Central memory CD8-positive, alpha-beta T cell (primary cell): Measurements from ENCODE around the gene CASP12.
"Not testable (repeated sequence)": the region's sequence is repeated elsewhere in the genome, so short reads cannot be mapped to it uniquely, and the experiment has no call there.

Source experiments
- ATAC-seq: fragments of 150-1000 bp; cut with Tn5 transposase; replicated peaks from 2 replicates; pipeline ENCODE4 v1.10.0; 2022; ENCODE audit warnings: mild to moderate bottlenecking, moderate FRiP score, moderate number of reproducible peaks; ENCODE audit not compliant: poor library complexity, severe bottlenecking; ENCODE audit errors: extremely low read depth
- DNase-seq, 2 donors: peaks; one replicate each; pipeline ENCODE4 v3.0.0; 2021; ENCODE audit warnings: low spot score in 2 of 2
- H3K27ac Mint-ChIP-seq: one replicate; pipeline ENCODE4 v1.8.0; 2022; ENCODE audit warnings: low read depth, mild to moderate bottlenecking, moderate library complexity, mixed read lengths
- H3K27me3 Mint-ChIP-seq: one replicate; pipeline ENCODE4 v1.8.0; 2022; ENCODE audit warnings: mixed read lengths
- H3K36me3 Mint-ChIP-seq: one replicate; pipeline ENCODE4 v1.8.0; 2022; ENCODE audit warnings: mild to moderate bottlenecking, moderate library complexity, mixed read lengths; ENCODE audit not compliant: insufficient read depth
- H3K4me1 Mint-ChIP-seq: one replicate; pipeline ENCODE4 v1.8.0; 2022; ENCODE audit warnings: mixed read lengths
- H3K4me3 Mint-ChIP-seq: one replicate; pipeline ENCODE4 v1.8.0; 2022; ENCODE audit warnings: mild to moderate bottlenecking, moderate library complexity, mixed read lengths
- H3K9me3 Mint-ChIP-seq: one replicate; pipeline ENCODE4 v1.8.0; 2022; ENCODE audit warnings: mixed read lengths

CASP12 gene

DNA sequence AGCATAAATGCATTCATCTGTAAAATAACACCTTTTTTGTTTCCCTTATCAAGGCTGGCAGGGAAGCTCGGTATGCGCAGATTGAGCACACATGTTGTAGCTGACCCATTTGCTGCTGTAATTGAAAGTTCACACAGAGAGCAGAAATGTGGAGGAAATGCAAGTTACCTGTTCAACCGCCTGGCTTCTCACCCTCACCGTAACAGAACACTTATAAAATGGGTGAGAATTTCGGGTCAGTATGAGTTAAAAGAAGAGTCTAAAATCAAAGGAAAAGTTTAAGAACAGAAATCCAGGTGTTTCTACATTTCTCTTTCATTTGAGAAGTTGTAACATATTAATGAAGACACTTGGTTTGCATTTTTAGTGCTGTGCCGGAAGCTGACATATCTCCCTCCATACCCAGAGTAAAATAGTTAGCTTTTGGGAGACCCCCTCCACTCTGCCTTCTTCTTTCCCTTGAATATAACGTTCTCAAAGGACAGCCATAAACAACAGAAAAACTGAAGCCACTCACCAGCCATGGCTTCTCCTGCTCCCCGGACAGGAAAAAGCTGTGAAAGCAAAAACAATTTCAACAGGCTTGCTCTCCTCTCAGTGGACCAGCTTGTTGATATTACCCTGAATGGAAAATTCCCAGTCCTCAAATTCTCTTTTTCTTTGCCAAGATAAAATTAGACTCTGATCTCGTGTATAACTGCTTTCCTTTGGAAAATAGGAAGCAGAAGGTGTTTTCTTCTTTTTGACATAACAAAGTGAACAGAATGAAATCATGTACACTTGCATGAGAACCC is at the start of gene CASP12:
Gene CASP12, minus strand, starts transcription at position 570 of the 794 bp plus-strand sequence.
- ATAC-seq, result peak; percentile 83
- H3K4me3 Mint-ChIP-seq, result peak within 1 kb of the TSS; percentile 68

DNA sequence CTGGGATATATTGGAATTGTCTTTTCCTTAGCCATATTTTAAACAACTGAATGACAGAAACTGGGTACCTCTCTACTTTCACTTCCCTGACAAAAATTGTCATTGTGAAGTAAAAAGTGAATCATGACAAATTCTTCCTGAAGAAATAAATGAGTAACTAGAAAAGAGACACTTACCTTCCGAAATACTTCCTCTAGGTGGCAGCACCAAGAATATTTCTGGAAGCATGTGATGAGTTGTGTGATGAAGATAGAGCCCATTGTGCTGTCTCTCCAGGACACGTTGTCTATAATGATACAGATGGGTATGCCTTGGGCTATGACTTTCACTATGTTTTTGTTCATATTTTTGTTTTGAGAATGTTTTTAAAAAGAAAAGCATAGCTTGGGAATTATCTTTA is 48.6 kb upstream of the CASP12 start:
- no peak overlapping the region for H3K4me3 Mint-ChIP-seq
- H3K27ac Mint-ChIP-seq, result peak overlapping the region; percentile 47
- peaks cover 56% of the 10 kb centered on the region for H3K36me3 Mint-ChIP-seq
- no peaks in the 10 kb centered on the region for H3K9me3 Mint-ChIP-seq
- H3K27me3 Mint-ChIP-seq, result no peaks in the 10 kb centered on the region
- DNase-seq, result no peak
- H3K4me1 Mint-ChIP-seq, result peaks cover 16% of the 10 kb centered on the region
- ATAC-seq, result peak; percentile 80

More for the DNA sequence above, at the start of gene CASP12:
- no peaks in the 10 kb centered on the region for H3K27me3 Mint-ChIP-seq
- H3K27ac Mint-ChIP-seq, result peak within 1 kb of the TSS; percentile 81
- H3K4me1 Mint-ChIP-seq, result peaks cover 39% of the 10 kb centered on the region
- DNase-seq, result no peak
- H3K9me3 Mint-ChIP-seq, result peaks cover 5% of the 10 kb centered on the region
- peaks cover 7% of the 10 kb centered on the region for H3K36me3 Mint-ChIP-seq

DNA sequence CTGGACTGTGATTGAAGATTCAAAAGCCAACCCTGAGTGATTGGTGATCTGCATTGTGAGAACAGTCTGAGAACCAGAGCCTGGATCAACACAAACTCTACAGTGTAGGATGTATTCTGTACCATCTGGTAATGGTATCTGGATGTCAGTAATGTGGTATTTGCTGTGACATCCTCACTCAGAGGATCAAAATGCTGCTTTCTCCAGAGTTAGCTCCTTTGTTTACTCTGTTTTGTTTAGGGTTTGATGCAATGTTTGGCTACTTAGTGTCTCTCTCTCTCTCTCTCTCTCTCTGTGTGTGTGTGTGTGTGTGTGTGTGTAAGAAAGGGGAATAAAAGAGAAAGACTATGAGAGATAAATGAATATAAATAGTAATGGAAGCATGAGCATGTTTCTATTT is 45.8 kb upstream of the CASP12 start:
- DNase-seq (no peak), ATAC-seq (no peak)
- H3K4me1 Mint-ChIP-seq, result peaks cover 16% of the 10 kb centered on the region
- H3K27me3 Mint-ChIP-seq, result no peaks in the 10 kb centered on the region
- no peak overlapping the region for H3K27ac Mint-ChIP-seq
- no peaks in the 10 kb centered on the region for H3K9me3 Mint-ChIP-seq
- H3K4me3 Mint-ChIP-seq, result no peak overlapping the region
- H3K36me3 Mint-ChIP-seq, result peaks cover 32% of the 10 kb centered on the region

- H3K36me3 Mint-ChIP-seq, result peaks cover 27% of the 10 kb centered on the region
Measured at GRCh38 chr11:104943561-104943960, 45.3 kb upstream of the CASP12 start.

GRCh38 chr11:104934594-104934993 is 36.3 kb upstream of the CASP12 start:
- H3K27me3 Mint-ChIP-seq, result no peaks in the 10 kb centered on the region
- peak overlapping the region; percentile 61 for H3K4me3 Mint-ChIP-seq
- peak overlapping the region; percentile 61 for H3K27ac Mint-ChIP-seq
- H3K4me1 Mint-ChIP-seq, result peaks cover 34% of the 10 kb centered on the region
- ATAC-seq (peak; percentile 95), DNase-seq (no peak)
- peaks cover 8% of the 10 kb centered on the region for H3K9me3 Mint-ChIP-seq
- H3K36me3 Mint-ChIP-seq, result no peaks in the 10 kb centered on the region

More at GRCh38 chr11:104943561-104943960, 45.3 kb upstream of the CASP12 start:
- Mint-ChIP-seq H3K27ac (peak overlapping the region; percentile 2), H3K4me1 (peaks cover 16% of the 10 kb centered on the region), H3K9me3 (no peaks in the 10 kb centered on the region), H3K4me3 (no peak overlapping the region), H3K27me3 (no peaks in the 10 kb centered on the region)
- DNase-seq (no peak), ATAC-seq (no peak)

DNA sequence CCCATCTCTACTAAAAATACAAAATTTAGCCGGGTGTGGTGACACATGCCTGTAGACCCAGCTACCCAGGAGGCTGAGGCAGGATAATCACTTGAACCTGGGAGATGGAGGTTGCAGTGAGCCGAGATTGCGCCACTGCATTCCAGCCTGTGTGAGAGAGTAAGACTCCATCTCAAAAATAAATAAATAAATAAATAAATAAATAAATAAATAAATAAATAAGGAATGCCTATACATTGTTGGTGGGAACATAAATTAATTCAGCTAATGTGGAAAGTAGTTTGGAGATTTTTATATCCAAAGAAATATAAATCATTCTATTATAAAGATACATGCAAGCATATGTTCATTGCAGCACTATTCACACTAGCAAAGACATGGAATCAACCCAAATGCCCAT is 35.8 kb upstream of the CASP12 start:
- DNase-seq, H3K27me3 Mint-ChIP-seq, ATAC-seq, H3K36me3 Mint-ChIP-seq, H3K27ac Mint-ChIP-seq: not testable (repeated sequence)
- H3K4me3 Mint-ChIP-seq, result peak overlapping the region; percentile 61
- H3K4me1 Mint-ChIP-seq, result peaks cover 34% of the 10 kb centered on the region
- H3K9me3 Mint-ChIP-seq, result peaks cover 13% of the 10 kb centered on the region

GRCh38 chr11:104928811-104929210 is 30.6 kb upstream of the CASP12 start:
- no peaks in the 10 kb centered on the region for H3K36me3 Mint-ChIP-seq
- no peak overlapping the region for H3K4me3 Mint-ChIP-seq
- peaks cover 19% of the 10 kb centered on the region for H3K4me1 Mint-ChIP-seq
- DNase-seq (no peak), ATAC-seq (no peak)
- peak overlapping the region; percentile 16 for H3K27ac Mint-ChIP-seq
- peaks cover 22% of the 10 kb centered on the region for H3K9me3 Mint-ChIP-seq
- no peaks in the 10 kb centered on the region for H3K27me3 Mint-ChIP-seq

DNA sequence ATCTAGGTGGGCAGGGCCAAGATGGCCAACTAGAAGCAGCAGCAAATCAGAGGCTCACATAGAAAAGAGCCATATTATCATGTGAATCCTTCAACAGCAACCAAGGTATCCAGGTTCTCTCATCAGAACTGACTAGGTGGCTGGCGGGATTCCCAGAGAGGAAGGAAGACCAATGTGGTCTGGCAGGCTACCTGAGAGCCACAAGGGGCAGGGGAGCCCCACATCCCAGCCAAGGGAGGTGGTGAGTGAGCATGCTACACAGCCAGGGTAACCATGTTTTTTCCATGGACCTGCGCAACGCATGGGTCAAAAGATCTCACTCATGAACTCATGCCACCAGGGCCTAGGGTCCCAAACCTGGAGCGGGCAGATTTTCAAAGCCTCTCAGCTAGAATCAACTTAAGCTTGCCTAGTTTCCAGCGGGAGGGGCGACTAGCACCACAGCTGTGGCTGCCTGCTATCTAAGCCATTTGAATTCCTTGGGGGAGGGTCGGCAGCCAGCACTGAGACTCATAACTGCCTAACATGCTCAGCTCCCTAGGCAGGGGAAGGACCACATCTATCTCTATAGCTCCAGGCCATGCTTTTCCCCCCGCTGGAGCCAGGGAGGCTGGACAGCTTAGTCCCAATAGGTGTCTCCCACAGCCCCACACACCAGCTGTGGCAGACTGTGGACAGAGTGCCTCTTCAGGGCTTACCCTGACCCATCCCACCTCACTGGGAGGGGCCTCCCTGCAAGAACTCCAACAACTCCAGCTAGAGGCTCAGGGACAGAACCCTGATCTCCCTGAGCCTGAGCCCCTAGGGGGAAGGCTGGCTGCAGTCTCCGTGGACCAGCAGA is 28.7 kb upstream of the CASP12 start:
- ATAC-seq (no peak), DNase-seq (no peak)
- peaks cover 22% of the 10 kb centered on the region for H3K9me3 Mint-ChIP-seq
- H3K27ac Mint-ChIP-seq, result no peak overlapping the region
- H3K4me3 Mint-ChIP-seq, result no peak overlapping the region
- no peaks in the 10 kb centered on the region for H3K36me3 Mint-ChIP-seq
- H3K27me3 Mint-ChIP-seq, result no peaks in the 10 kb centered on the region
- peaks cover 6% of the 10 kb centered on the region for H3K4me1 Mint-ChIP-seq

- Mint-ChIP-seq H3K9me3 (peaks cover 22% of the 10 kb centered on the region), H3K36me3 (no peaks in the 10 kb centered on the region), H3K4me3 (no peak overlapping the region), H3K27me3 (no peaks in the 10 kb centered on the region), H3K4me1 (peaks cover 6% of the 10 kb centered on the region), H3K27ac (no peak overlapping the region)
- ATAC-seq (no peak), DNase-seq (no peak)
Measured at GRCh38 chr11:104925850-104926249, 27.6 kb upstream of the CASP12 start.

- ATAC-seq, result peak; percentile 69
- no peaks in the 10 kb centered on the region for H3K27me3 Mint-ChIP-seq
- H3K9me3 Mint-ChIP-seq, result no peaks in the 10 kb centered on the region
- peaks cover 6% of the 10 kb centered on the region for H3K36me3 Mint-ChIP-seq
- no peak for DNase-seq
- peak overlapping the region; percentile 97 for H3K27ac Mint-ChIP-seq
- H3K4me3 Mint-ChIP-seq, result peak overlapping the region; percentile 81
- peaks cover 56% of the 10 kb centered on the region for H3K4me1 Mint-ChIP-seq
Measured at GRCh38 chr11:104918113-104918824, 20.0 kb upstream of the CASP12 start.

GRCh38 chr11:104917271-104918112 is 19.2 kb upstream of the CASP12 start:
- H3K27ac Mint-ChIP-seq, result peak overlapping the region; percentile 97
- H3K36me3 Mint-ChIP-seq, result peaks cover 6% of the 10 kb centered on the region
- DNase-seq (no peak), ATAC-seq (peak; percentile 24)
- H3K9me3 Mint-ChIP-seq, result no peaks in the 10 kb centered on the region
- H3K27me3 Mint-ChIP-seq, result no peaks in the 10 kb centered on the region
- H3K4me1 Mint-ChIP-seq, result peaks cover 64% of the 10 kb centered on the region
- peak overlapping the region; percentile 81 for H3K4me3 Mint-ChIP-seq

DNA sequence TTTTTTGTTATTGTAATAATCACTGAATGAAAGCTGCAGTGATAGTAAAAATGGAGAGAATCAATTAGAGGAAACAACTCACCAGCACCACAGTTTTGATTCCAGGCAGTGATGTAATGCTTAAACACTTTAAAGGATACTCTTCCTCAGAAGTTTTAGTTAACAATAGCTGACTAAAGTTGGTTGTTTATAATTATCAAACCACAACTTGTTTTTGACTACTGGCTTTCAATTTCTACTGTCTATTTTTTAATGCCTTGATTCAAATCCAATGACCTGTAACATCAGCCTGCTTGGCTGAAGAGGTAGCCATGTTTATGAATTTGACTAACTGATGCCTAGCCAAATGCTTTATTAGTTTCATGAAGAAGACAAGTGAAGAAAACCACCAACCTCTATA is 18.2 kb upstream of the CASP12 start:
- Mint-ChIP-seq H3K9me3 (no peaks in the 10 kb centered on the region), H3K27ac (peak overlapping the region; percentile 97), H3K4me3 (peak overlapping the region; percentile 81), H3K27me3 (no peaks in the 10 kb centered on the region), H3K4me1 (peaks cover 68% of the 10 kb centered on the region), H3K36me3 (peaks cover 6% of the 10 kb centered on the region)
- DNase-seq (no peak), ATAC-seq (no peak)
